ENCODE measurements around the gene PAPSS1. TPM values are rescaled to one million over a fixed set of nuclear protein-coding genes. Genes with fewer than 3 reads are reported as not detected.

The PAPSS1 gene
- total and polyA plus RNA-seq, 2 experiments from 2014 or later = 72.0 to 85.8 TPM

DNA sequence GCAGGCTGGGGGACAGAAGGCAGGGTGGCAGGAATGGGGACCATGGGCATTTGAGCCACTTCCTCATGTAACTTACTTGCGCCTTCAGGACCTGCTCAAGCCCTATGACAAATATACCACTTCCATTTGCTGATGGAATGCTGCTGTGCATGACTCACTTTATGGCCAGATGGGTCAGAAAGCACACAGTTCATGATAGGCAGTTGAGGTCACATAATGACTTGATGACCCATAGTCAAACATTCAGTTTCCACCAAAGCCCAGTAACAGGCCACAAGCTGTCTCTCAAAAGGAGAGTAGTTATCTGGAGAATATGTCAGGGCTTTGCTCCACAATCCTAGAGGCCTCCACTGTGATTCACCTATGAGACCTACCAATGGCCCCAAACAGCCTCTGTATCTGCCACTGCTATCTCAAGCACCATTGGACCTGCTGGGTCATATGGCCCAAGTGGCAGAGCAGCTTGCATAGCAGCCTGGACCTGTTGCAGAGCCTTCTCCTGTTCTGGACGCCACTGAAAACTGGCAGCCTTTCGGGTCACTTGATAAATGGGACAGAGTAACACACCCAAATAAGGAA lies 5.3 kb upstream of the PAPSS1 start:
- peaks cover 12% of the 10 kb centered on the region; the same call in 1 of the 2 replicates for H3K4me1 ChIP-seq (ENCODE audit: insufficient read depth)
- H3K27me3 Mint-ChIP-seq (ENCODE audit: insufficient read depth, low read depth, poor library complexity) = peaks cover 8% of the 10 kb centered on the region
- H3K27ac Mint-ChIP-seq = no peak overlapping the region
- no peak for DNase-seq (ENCODE audit: low spot score)
- H3K9me2 ChIP-seq (ENCODE audit: insufficient read depth) = no peaks in the 10 kb centered on the region
- TF ChIP-seq, protein P1, sequence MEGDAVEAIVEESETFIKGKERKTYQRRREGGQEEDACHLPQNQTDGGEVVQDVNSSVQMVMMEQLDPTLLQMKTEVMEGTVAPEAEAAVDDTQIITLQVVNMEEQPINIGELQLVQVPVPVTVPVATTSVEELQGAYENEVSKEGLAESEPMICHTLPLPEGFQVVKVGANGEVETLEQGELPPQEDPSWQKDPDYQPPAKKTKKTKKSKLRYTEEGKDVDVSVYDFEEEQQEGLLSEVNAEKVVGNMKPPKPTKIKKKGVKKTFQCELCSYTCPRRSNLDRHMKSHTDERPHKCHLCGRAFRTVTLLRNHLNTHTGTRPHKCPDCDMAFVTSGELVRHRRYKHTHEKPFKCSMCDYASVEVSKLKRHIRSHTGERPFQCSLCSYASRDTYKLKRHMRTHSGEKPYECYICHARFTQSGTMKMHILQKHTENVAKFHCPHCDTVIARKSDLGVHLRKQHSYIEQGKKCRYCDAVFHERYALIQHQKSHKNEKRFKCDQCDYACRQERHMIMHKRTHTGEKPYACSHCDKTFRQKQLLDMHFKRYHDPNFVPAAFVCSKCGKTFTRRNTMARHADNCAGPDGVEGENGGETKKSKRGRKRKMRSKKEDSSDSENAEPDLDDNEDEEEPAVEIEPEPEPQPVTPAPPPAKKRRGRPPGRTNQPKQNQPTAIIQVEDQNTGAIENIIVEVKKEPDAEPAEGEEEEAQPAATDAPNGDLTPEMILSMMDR (conservative IDR thresholded peaks at IDR 0.05; ENCODE audit: low read depth in 2 of 2) = no peak
- no peak for TF ChIP-seq ZNF114 (CRISPR knock-in tag; IDR thresholded peaks at IDR 0.05)
- TF ChIP-seq STAT1 (IDR thresholded peaks at IDR 0.05; ENCODE audit: unreplicated experiment) = no peak
- TF ChIP-seq NANOG (IDR thresholded peaks at IDR 0.05; ENCODE audit: borderline replicate concordance) = no peak
- TF ChIP-seq, protein P2, sequence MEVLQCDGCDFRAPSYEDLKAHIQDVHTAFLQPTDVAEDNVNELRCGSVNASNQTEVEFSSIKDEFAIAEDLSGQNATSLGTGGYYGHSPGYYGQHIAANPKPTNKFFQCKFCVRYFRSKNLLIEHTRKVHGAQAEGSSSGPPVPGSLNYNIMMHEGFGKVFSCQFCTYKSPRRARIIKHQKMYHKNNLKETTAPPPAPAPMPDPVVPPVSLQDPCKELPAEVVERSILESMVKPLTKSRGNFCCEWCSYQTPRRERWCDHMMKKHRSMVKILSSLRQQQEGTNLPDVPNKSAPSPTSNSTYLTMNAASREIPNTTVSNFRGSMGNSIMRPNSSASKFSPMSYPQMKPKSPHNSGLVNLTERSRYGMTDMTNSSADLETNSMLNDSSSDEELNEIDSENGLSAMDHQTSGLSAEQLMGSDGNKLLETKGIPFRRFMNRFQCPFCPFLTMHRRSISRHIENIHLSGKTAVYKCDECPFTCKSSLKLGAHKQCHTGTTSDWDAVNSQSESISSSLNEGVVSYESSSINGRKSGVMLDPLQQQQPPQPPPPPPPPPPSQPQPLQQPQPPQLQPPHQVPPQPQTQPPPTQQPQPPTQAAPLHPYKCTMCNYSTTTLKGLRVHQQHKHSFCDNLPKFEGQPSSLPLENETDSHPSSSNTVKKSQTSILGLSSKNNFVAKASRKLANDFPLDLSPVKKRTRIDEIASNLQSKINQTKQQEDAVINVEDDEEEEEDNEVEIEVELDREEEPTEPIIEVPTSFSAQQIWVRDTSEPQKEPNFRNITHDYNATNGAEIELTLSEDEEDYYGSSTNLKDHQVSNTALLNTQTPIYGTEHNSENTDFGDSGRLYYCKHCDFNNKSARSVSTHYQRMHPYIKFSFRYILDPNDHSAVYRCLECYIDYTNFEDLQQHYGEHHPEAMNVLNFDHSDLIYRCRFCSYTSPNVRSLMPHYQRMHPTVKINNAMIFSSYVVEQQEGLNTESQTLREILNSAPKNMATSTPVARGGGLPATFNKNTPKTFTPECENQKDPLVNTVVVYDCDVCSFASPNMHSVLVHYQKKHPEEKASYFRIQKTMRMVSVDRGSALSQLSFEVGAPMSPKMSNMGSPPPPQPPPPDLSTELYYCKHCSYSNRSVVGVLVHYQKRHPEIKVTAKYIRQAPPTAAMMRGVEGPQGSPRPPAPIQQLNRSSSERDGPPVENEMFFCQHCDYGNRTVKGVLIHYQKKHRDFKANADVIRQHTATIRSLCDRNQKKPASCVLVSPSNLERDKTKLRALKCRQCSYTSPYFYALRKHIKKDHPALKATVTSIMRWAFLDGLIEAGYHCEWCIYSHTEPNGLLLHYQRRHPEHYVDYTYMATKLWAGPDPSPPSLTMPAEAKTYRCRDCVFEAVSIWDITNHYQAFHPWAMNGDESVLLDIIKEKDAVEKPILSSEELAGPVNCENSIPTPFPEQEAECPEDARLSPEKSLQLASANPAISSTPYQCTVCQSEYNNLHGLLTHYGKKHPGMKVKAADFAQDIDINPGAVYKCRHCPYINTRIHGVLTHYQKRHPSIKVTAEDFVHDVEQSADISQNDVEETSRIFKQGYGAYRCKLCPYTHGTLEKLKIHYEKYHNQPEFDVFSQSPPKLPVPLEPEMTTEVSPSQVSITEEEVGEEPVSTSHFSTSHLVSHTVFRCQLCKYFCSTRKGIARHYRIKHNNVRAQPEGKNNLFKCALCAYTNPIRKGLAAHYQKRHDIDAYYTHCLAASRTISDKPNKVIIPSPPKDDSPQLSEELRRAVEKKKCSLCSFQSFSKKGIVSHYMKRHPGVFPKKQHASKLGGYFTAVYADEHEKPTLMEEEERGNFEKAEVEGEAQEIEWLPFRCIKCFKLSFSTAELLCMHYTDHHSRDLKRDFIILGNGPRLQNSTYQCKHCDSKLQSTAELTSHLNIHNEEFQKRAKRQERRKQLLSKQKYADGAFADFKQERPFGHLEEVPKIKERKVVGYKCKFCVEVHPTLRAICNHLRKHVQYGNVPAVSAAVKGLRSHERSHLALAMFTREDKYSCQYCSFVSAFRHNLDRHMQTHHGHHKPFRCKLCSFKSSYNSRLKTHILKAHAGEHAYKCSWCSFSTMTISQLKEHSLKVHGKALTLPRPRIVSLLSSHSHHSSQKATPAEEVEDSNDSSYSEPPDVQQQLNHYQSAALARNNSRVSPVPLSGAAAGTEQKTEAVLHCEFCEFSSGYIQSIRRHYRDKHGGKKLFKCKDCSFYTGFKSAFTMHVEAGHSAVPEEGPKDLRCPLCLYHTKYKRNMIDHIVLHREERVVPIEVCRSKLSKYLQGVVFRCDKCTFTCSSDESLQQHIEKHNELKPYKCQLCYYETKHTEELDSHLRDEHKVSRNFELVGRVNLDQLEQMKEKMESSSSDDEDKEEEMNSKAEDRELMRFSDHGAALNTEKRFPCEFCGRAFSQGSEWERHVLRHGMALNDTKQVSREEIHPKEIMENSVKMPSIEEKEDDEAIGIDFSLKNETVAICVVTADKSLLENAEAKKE (CRISPR knock-in tag; IDR thresholded peaks at IDR 0.05) = no peak
- TF ChIP-seq EZH2 (IDR thresholded peaks at IDR 0.05; ENCODE audit: low read depth, unreplicated experiment) = no peak
- no peak for TF ChIP-seq CREB1 (CRISPR knock-in tag; IDR thresholded peaks at IDR 0.05; ENCODE audit: low read depth)
- TF ChIP-seq, protein P3, sequence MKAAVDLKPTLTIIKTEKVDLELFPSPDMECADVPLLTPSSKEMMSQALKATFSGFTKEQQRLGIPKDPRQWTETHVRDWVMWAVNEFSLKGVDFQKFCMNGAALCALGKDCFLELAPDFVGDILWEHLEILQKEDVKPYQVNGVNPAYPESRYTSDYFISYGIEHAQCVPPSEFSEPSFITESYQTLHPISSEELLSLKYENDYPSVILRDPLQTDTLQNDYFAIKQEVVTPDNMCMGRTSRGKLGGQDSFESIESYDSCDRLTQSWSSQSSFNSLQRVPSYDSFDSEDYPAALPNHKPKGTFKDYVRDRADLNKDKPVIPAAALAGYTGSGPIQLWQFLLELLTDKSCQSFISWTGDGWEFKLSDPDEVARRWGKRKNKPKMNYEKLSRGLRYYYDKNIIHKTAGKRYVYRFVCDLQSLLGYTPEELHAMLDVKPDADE (IDR thresholded peaks at IDR 0.05) = no peak
- TF ChIP-seq EZH2phosphoT487 (IDR thresholded peaks at IDR 0.05; ENCODE audit: unreplicated experiment) = no peak
- no peak for TF ChIP-seq POLR2AphosphoS5 (IDR thresholded peaks at IDR 0.05; ENCODE audit: low read depth)
- no peak for TF ChIP-seq JUNB (IDR thresholded peaks at IDR 0.05; ENCODE audit: unreplicated experiment)
- no peak for TF ChIP-seq ZNF331 (CRISPR knock-in tag; IDR thresholded peaks at IDR 0.05; ENCODE audit: low read depth)
- TF ChIP-seq, protein P4, sequence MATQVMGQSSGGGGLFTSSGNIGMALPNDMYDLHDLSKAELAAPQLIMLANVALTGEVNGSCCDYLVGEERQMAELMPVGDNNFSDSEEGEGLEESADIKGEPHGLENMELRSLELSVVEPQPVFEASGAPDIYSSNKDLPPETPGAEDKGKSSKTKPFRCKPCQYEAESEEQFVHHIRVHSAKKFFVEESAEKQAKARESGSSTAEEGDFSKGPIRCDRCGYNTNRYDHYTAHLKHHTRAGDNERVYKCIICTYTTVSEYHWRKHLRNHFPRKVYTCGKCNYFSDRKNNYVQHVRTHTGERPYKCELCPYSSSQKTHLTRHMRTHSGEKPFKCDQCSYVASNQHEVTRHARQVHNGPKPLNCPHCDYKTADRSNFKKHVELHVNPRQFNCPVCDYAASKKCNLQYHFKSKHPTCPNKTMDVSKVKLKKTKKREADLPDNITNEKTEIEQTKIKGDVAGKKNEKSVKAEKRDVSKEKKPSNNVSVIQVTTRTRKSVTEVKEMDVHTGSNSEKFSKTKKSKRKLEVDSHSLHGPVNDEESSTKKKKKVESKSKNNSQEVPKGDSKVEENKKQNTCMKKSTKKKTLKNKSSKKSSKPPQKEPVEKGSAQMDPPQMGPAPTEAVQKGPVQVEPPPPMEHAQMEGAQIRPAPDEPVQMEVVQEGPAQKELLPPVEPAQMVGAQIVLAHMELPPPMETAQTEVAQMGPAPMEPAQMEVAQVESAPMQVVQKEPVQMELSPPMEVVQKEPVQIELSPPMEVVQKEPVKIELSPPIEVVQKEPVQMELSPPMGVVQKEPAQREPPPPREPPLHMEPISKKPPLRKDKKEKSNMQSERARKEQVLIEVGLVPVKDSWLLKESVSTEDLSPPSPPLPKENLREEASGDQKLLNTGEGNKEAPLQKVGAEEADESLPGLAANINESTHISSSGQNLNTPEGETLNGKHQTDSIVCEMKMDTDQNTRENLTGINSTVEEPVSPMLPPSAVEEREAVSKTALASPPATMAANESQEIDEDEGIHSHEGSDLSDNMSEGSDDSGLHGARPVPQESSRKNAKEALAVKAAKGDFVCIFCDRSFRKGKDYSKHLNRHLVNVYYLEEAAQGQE (IDR thresholded peaks at IDR 0.05; ENCODE audit: unreplicated experiment) = no peak
- no peak overlapping the region for H2AFZ ChIP-seq
- H4K20me1 ChIP-seq (replicated peaks; ENCODE audit: insufficient read depth) = no peaks in the 10 kb centered on the region
- H3K36me3 Mint-ChIP-seq (ENCODE audit: low read depth) = no peaks in the 10 kb centered on the region; the same call in 2 of the 3 replicates
- no peak overlapping the region for H3K4me3 Mint-ChIP-seq
- H3K4me3 ChIP-seq = no peak overlapping the region
- no peaks in the 10 kb centered on the region; the same call in 2 of the 3 replicates for H3K9me3 Mint-ChIP-seq
- no peaks in the 10 kb centered on the region for H3K36me3 ChIP-seq (ENCODE audit: insufficient read depth)
- peaks cover 7% of the 10 kb centered on the region; the same call in 1 of the 2 replicates for H3F3A ChIP-seq (replicated peaks; ENCODE audit: low read depth)
- ATAC-seq = no peak
- no peak overlapping the region for H3K4me2 ChIP-seq
- no peak overlapping the region for H3K27ac ChIP-seq (ENCODE audit: low read depth)
- H3K27me3 ChIP-seq (ENCODE audit: insufficient read depth) = peaks cover 7% of the 10 kb centered on the region; the same call in 1 of the 2 replicates
- no peaks in the 10 kb centered on the region for H3K79me2 ChIP-seq (replicated peaks; ENCODE audit: insufficient read depth)
- H3K4me1 Mint-ChIP-seq = peaks cover 9% of the 10 kb centered on the region
